ENCODE results near the gene KIF17.

KIF17 gene
- 0 to 0.27 (median 0.04) reads per million in 4 donors for total RNA-seq

DNA sequence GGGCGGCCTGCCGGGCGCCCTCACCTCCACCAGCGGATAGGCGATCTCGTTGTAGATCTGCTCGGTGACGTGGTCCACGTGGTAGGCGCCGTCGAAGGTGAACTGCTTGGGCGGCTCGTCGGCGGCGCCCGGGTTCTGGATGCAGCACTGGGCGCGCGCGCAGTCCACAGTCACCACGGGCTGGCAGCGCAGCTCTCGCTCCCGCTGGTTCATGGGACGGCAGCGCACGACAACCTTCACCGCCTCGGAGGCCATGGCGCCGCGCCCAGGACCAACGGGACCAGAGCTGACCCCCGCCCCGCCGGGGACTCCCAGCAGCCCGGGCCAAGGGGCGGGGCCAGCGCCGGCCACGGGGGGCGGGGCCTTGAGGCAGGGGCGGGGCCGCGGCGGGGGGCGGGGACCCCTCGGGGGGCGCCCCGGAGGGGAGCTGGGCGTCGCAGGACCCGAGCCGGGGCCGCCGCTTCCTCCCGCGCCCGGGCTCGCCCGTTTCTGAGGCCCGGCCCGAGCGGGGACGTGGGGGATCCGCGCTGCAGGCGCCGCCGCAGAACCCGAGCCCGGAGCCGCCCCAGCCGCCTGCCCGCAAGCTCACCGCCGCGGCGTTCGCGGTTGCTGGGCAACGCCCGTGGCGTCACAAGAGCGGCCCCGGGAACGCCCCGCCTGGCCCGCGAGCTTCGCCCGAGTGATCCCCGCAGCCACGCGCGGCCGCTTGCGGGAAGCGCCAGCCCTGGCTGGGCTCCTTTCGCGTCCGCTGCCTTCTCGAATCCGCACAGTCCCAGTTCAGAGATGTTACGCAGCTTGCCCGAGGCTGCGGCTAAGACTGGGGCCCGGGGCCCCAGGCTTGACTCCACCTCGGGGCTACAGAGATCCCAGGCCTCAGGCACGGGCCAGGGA is at the start of gene KIF17:
TSS of gene KIF17 (minus strand) at position 556 of the 891 bp plus-strand sequence. CDS start at position 255, 301 bp downstream.
- DNase-seq, result peak; percentile 46 to 69 (median 55)

DNA sequence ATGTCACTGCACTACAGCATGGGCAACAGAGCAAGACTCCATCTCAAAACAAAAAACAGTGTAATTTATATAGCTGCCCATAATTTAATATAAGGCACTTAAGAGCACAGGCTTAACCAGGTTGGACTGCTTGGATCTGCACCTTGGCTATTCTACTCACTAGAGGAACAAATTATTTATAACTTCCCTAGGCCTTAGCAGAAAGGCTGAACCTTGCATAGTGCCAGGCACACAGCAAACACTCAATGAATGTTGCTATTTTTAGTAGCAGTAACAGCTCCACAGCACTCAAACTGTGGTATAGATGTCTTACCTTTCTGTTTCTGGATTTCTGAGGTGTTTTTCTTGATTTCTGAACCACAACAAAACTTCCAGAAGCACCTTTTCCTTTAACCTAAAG is 49.5 kb upstream of the KIF17 start:
- no peak for DNase-seq

DNA sequence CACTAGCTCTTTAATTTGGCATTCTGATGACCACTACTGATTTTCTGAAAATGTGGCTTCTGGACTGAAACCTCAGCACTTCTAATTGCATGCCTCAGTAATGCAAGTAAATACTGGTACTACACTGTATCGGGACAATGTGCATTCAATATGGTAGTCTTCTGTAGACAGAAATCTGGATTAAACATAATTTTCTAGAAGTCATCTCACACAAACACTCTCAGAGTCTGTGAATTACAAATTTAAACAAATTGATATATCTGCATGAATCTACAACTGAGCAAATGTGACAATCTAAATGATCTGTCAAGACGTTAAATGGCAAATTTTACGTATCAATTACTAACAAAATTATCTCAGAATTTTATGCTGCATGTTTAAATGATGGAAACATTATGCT is 45.6 kb upstream of the KIF17 start:
- DNase-seq, result no peak

DNA sequence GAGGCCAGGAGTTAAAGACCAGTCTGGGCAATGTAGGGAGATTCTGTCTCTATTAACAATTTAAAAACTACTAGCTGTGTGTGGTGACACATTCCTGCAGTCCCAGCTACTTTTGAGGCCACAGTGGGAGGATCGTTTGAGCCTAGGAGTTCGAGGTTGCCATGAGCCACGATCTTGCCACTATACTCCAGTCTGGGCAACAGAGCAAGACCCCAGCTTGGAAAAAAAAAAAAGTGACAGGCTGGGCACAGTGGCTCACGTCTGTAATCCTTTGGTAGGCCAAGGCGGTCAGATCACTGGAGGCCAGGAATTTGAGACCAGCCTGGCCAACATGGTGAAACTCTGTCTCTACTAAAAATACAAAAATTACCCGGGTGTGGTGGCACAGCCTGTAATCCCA is 42.5 kb upstream of the KIF17 start:
- DNase-seq, result no peak

DNA sequence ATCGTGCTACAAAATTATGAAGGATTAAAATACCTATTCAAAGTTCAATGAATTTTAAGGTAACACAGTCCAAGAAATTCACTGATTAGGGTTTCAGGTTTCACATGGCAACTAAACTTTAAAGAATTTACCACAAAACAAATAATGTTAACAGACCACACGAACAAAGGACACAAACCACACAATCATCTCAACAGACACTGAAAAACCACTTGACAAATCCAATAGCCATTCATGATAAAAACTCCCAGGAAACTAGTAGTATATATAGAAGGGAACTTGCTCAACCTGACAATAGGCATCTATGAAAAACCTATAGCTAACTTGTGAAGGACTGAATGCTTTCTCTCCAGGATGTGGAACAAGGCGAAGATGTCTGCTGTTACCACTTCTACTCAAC is 35.8 kb upstream of the KIF17 start:
- DNase-seq, result no peak

DNA sequence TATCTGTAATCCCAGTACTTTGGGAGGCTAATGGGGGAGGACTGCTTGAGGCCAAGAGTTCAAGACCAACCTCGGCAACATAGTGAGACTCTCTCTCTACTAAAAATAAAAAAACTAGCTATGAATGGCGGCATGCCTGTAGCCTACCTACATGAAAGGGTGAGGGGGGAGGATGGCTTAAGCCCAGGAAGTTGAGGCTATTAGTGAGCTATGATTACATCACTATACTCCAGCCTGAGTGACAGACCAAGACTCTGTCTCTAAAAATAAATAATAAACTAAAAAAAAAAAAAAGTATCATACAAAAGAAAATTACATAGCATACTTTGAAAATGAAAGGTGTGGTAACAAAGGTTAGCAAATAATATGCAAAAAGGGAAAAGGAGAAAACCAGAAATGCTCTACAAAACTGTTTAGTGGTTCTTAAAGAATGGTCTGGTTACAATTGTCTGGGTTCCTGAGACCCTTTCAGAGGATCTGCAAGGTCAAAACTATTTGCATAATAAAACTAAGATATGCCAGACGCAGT is 33.7 kb upstream of the KIF17 start:
- no peak for DNase-seq

DNA sequence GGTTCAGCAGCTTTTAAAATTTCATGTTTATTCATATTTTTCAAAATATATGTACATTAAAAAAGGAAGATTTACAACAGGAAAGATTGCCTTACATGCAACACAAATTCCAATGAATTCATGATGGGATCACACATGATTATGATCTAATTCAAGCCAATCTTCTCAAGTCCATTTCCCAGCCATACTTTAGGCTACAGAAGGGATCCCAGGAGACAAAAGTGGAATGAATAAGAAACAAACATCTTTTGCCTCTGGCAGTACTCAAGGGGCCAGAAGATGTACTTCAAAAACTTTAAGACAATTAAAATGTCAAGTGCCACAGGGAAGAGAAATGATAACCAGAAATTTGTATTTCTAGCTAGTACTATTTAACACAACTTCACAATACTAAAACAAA is 24.9 kb upstream of the KIF17 start:
- no peak for DNase-seq

DNA sequence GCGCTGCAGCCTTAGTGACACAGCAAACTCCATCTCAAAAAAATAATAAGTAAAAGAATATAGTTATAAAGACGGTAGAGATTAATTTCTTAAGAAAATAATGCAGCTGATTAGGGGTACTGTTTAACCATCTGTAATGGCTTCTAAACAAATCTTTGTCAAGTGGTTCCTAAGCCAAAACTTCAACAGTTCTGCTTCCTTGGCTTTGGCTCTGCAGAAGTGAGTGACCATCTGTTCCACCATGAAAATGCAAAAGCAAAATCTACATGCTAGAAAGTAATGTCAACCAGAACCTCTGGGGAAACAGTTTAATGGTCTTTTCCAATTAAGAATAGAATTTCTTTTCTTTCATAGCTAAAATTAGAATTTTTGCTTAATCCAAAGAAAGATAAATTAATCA is 23.0 kb upstream of the KIF17 start:
- DNase-seq, result no peak

DNA sequence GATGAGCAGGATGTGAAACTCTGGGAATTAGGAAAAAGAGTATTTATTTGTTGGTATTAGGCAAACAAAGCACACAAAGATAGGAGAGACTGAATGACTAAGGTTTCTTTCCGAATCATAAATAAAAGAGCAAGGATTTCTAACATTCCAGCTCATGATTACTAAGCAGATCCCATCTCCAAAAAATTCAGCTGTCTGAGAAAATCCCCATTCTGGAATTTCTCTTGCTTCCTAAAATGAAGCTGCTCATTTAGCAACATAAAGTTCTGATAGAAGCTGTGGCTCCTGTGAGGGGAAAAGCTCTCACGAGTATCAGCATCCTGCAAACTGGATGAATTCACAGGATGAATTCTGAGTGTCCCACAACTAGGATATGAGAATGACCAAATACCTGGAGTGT is 21.4 kb upstream of the KIF17 start:
- no peak for DNase-seq

DNA sequence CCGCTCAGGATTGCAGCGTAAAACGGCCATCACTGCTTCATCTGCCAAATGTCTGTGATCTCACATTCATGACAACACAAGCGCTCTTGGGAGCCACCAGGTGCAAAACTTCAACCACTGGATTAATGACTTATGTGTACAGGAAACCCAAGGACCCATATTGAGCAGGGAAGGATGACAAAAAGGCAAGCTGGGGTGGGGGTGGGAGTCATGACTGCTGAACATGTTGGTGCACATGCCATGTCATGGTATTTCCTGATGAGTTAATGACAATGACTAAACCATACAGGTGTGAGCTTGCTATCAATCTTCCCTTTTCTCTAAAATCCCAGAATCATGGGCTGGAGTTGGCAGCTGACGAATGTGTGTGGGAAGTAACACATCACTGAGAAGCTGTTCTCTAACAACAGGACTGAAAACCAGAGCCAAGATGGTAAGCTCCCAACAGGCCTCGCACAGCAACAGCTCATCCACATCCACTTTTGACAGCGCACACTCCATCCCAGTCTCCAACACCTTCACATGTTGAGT is 17.8 kb upstream of the KIF17 start:
- DNase-seq, result no peak

DNA sequence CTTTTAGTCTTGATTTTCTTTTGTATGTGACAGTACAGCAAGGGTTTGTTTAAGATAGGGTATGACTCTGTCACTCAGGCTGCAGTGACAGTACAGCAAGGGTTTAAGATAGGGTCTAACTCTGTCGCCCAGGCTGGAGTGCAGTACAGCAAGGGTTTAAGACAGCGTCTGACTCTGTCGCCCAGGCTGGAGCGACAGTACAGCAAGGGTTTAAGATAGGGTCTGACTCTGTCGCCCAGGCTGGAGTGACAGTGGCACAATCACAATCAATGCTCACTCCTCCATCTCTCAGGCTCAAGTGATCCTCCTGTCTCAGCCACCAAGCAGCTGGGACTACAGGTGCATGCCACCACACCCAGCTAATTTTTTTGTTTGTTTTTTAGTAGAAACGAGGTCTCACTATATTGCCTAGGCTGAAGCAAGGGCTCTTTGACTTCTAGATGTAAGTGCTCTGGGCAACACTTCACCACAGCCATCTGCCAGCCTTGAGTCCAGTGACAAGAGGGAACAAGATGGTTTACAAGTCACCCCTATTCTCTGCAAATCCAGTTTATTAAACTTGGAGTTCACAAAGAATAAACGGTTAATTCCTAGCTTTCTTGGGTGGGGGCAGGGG is 15.7 kb upstream of the KIF17 start:
- DNase-seq, result no peak

DNA sequence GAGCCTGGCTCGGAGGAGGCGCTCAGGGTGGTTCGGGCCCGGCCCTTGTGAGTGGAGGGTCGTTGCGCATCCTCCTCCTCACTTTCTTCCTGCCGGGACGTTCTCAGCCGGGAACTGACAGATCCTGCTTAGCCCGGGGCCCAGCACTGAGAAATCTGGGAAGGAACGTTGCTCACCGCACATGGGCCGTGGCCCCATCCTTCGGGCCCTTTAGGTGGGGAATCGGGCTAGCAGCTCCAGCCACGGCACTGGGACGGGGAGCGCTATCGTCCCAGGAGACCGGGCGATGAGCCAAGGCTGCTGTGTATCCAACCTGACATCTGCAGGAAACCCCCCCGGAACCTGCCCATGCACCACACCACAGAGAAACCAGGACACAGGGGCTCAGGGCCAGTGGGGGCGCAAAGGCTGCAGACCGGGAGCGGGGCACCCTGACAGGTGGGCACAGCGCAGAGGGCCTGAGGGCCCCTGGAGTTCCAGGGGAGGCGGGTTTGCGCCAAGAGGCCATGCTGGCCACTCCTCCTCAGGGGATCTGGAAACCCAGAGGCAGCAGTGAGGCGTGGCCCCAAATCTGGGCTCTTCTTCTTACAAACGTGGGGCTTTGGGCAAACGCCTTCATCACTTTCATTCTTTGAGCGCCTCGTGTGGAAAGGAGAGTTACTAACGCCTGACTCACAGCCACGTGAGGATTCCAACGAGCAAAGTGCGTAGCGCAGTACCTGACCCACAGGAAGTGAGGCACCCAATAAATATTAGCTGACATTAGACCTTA is 15.0 kb upstream of the KIF17 start, which contains the start of gene SH2D5:
TSS of gene SH2D5 (minus strand) at position 116 of the 772 bp plus-strand sequence. CDS start 4,659 bp downstream, outside the sequence.
- DNase-seq, result peak in 4 of 5 donors; percentile 43 to 72 (median 56)

DNA sequence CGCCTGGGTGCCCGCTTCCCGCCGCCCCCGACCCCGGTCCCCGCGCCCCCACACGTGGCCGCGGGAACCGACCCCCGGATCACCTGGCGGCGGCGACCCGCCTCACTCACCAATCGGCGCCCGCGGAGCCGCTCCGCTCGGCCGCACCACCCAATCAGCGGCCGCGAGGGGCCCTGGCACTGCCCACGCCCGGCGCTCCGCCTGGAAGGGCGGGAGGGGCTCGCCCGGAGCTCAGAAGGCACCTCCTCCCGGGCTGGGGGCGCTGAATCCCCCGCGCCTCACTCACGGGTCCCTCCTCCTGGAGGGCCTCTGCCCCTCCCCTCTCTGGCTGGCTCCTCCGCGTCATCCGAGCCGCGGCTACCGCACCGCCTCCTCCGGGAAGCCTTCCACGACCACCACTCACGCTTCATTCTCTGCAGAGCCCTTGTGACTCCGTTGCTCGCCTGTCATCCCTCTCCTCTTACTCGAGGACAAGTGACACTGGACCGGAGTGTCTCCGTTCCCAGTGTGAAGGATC is 14.3 kb upstream of the KIF17 start:
- peak in 3 of 5 donors; percentile 22 to 53 (median 33) for DNase-seq

DNA sequence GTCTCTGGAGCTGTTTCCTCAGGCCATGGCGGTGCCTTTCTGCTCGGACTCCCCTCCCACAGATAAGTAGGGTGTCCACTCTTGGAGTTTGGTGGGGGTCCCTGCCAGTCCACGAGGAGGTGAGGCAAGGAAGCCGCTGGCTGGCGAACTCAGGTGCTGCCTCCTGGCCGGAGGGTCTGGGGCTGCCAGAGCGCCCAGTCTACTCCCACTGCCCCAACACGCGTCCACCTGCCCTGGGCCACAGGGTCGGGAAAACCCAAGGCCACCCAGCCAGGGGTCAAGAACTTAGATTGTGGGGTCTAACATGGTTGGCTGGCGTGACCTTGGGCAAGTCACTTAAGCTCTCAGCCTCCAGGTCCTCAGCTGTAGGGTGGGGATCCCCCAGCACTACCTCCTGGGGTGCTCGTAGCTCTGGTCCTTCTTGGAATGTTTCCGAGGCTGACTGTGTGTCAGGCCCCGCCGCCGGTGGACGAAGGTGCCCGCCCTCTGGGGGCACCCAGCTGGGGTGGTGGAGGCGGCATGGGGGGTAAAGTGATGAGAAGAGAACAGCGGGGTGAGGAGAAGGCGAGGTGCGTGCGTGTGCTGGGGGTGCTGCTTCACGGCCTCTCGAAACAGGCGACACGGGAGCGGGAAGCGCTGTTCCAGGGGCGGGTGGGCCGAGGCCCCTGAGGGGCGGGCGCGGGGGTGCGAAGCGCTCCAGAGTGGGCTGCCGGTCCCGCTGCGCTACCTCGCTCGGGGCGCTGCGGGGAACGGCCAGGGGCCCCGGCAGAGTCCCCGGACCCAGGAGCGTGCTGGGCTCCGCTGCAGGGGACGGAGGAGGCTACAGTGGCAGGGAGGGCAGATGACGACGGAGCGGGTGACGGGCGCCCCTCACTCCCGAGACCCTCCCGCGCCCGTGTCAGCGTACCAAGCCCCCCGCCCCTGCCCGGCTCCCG is 13.5 kb upstream of the KIF17 start:
- DNase-seq, result no peak

DNA sequence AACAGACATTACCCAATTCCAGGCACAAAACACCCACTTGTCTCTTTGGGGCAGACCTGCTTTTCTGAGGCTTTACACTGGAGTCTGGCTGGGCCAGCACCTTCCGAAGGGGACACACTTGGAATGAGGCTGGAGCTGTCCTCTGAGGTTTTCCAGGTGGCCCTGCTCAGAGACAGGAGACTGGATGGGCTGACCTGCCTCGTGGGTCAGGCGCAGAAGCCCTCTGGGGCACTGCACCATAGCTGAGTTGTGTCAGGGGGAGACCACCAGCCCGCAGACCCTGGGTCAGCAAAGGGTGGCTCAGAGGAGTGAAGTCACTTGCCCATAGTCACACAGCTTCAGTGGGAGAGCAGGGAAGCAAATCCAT is 12.9 kb upstream of the KIF17 start:
- no peak for DNase-seq

DNA sequence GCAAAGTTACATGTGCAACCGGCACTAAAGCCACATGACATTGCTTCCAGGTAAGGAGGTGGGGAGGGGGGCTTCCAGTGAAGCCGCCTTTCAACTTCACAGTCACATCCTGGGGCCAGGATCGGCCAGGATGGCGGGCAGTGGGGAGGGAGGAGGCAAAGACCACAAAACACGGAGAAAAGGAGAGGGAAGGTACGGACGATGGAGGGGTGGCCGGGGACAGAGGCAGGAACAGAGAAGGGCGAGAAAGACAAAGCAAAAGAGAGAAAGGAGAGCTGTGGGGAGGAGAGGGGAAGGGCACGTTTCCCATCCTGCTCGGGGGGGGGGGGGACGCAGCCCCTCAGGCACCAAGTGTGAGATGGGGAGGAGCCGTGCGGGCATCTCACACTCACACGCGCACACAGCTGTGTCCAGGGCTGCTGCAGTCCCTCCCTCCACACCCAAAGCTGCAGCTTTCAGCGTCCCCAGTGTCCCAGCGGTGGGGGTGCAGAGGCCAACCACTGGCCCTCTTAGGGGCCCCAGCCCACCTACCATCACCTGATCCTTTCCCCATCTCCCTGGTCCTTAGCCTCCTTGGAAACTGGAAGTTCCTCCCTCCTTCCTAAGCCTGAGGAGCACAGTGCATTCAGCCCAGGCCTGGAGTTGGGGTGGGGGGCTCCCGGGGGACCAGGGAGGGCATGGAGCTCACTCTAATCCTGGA is 12.3 kb upstream of the KIF17 start:
- no peak for DNase-seq

DNA sequence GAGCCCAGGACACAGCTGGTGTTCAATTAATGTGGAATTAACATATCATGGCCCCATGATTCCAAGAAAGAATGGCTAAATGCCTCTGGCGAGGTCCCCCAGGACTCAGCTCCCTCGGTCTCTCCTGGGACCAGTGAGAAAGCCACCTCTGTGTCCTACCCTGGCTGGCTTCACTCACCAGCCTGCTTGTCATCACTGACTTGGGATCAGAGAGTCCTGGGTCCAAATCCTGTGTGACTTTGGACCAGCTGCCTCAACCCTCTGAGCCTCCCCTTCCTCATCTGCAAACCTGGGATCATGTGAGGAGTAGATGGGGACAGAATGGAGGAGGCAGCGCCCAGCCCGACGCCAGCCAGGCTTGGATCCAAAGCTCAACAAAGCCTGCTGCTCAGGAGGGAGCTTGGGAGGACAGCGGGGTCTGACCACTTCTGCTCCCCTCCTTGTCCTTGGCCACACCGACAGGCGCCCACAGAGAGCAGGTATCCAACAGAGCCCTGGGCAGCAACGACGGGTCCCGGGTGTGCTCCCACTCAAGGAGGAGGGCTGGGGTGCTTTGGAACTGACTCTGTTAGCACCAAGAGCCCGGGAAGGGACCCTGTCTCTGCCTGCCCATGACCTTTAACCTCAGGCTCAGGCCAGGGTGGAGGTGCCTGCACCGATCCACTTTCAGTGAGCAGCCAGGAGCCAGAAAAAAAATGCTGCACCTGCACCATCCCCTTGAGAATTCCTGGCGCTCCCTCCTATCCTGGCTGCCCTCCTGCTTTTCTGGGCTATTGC is 11.5 kb upstream of the KIF17 start:
- DNase-seq, result no peak

DNA sequence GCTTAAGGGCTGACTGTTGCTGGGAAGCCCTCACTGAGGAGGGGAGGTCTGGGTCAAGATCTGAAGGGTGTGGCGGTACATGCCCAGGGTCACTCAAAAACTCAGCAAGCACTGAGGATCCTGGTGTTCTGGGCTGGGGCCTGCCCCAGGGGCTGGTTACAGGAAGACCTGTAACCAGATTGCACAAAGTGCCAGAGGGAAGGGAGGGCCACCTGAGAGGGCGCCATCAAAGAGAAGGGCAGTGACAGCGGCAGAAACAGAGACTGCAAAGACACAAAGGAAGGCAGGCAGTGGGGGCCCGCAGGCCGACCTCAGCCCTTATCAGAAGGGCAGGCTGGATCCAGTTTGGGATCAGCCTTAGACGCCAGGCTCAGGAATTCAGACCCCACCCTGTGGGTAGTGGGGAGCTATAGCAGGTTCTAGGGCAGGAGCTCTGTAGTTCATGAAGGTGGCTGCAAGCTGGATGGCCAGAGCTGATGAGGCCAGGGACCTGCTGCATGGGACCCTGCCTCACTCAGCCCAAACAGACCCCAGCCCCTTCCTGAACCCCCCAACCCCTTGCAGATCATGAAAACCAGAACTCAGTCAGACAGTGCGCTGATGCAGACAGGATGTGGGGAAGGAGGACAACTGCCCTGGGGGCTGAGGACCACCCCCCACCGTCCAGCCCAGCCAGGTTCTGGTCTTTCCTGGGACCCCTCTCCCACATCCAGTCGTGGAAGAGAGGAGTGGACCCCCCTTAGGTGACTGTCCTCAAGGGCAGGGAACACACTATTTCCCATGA is 10.8 kb upstream of the KIF17 start:
- DNase-seq, result no peak

DNA sequence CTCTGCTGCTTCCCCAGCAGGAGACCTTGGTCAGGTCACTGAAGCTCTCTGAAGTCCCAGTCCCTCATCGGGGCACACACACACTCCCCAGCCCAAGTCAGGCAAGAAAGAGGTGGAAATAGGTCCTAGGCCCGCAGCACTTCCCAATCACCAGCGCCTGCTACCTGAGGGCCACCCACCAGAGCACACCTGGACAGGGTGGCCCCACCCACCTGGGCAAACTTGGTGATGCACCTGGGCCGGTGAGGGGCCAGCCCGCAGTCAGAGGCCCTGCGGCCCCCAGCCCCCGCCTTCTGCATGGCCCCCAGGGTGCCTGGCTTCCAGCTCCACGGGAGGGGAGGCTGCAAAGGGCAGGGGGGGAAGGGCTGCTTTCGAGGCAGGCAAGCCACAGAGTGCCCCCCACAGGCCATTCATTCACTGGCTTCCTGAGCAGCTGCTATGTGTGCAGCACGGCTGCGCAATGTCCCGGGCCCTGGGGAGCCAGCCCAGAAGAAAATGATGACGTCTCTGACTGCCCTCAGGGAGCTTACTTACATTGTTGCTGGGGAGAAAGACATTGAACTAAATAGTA is 10.0 kb upstream of the KIF17 start:
- DNase-seq, result no peak

Measured in T-helper 1 cell (primary cell).